H1 (cell line): Measurements from ENCODE around the gene KIR3DL3. TPM values are rescaled to one million over a fixed set of nuclear protein-coding genes. Genes with fewer than 3 reads are reported as not detected.
"Not testable (repeated sequence)": the region's sequence is repeated elsewhere in the genome, so short reads cannot be mapped to it uniquely, and the experiment has no call there.

Source experiments
- CTCF ChIA-PET: fragments of 300-600 bp; sonication (Branson Sonifier 250); formaldehyde crosslinking; loops from one replicate; lab custom pipeline; 2021; ENCODE audit not compliant: partially characterized antibody; lab: Charles Lee
- POLR2A ChIA-PET: fragments of 300-600 bp; sonication (Branson Sonifier 250); formaldehyde crosslinking; loops from one replicate; lab custom pipeline; 2021; ENCODE audit warnings: inconsistent platforms; ENCODE audit not compliant: partially characterized antibody; lab: Charles Lee
- DNase-seq, 2 experiments: peaks; one replicate each; pipeline versions ENCODE4 v3.0.0 to v3.0.0-alpha.2; 2010 to 2022; ENCODE audit warnings: low spot score in 2 of 2, low read depth in 1 of 2, mixed read lengths in 1 of 2
- FAIRE-seq: peaks from 2 replicates; lab custom pipeline; 2011; peaks lifted over from hg19 to GRCh38; lab: Jason Lieb, UNC
- H2AFZ ChIP-seq: 2 replicates; pipeline ENCODE4 v1.8.1; 2012; ENCODE audit warnings: low read length, inconsistent platforms
- H2AK5ac ChIP-seq: 2 replicates; pipeline ENCODE4 v1.6.1; 2013; ENCODE audit warnings: low read depth, low read length
- H2BK120ac ChIP-seq: replicated peaks from 2 replicates; pipeline ENCODE3; 2013; ENCODE audit warnings: low read depth, low read length, inconsistent platforms
- H2BK12ac ChIP-seq: 2 replicates; pipeline ENCODE4 v1.6.1; 2013; ENCODE audit warnings: low read depth, low read length
- H2BK15ac ChIP-seq: 2 replicates; pipeline ENCODE4 v1.6.1; 2013; ENCODE audit warnings: low read length
- H2BK20ac ChIP-seq: 2 replicates; pipeline ENCODE4 v1.6.1; 2013; ENCODE audit warnings: low read length
- H2BK5ac ChIP-seq: 2 replicates; pipeline ENCODE4 v1.6.1; 2013; ENCODE audit warnings: low read depth, low read length
- H3K14ac ChIP-seq: 2 replicates; pipeline ENCODE4 v1.6.1; 2013; ENCODE audit warnings: inconsistent platforms; ENCODE audit not compliant: insufficient read length
- H3K18ac ChIP-seq: 2 replicates; pipeline ENCODE4 v1.6.1; 2013; ENCODE audit warnings: low read length; ENCODE audit errors: extremely low read depth
- H3K23ac ChIP-seq: 2 replicates; pipeline ENCODE4 v1.6.1; 2013; ENCODE audit warnings: inconsistent platforms; ENCODE audit not compliant: insufficient read length
- H3K23me2 ChIP-seq: 2 replicates; pipeline ENCODE4 v1.6.1; 2013; ENCODE audit warnings: low read depth, low read length
- H3K27ac ChIP-seq: 2 replicates; pipeline ENCODE4 v1.6.1; 2011; ENCODE audit warnings: low read depth, low read length, inconsistent platforms
- H3K27me3 ChIP-seq, 4 experiments: replicated peaks in 1 of 4; 1 replicate in 1 of 4; 2 replicates in 3 of 4; pipeline versions ENCODE4 v1.6.1 to v1.8.1; 2011 to 2013; ENCODE audit warnings: low read length in 3 of 4, mild to moderate bottlenecking in 3 of 4, inconsistent platforms in 2 of 4, mixed read lengths in 2 of 4, moderate library complexity in 1 of 4; ENCODE audit not compliant: control insufficient read depth in 3 of 4, insufficient read depth in 3 of 4; ENCODE audit errors: extremely low read depth in 1 of 4
- H3K36me3 ChIP-seq, 4 experiments: 2 replicates each; pipeline versions ENCODE4 v1.6.1 to v1.8.1; 2011 to 2013; ENCODE audit warnings: mild to moderate bottlenecking in 4 of 4, low read length in 3 of 4, moderate library complexity in 2 of 4, control low read depth in 1 of 4, inconsistent platforms in 1 of 4; ENCODE audit not compliant: insufficient read depth in 4 of 4, control insufficient read depth in 2 of 4
- H3K4ac ChIP-seq: replicated peaks from 2 replicates; pipeline ENCODE3; 2013; ENCODE audit warnings: low read length, low read depth, mixed read lengths, inconsistent platforms; ENCODE audit not compliant: insufficient read length
- H3K4me1 ChIP-seq, 4 experiments: replicated peaks in 1 of 4; 1 replicate in 1 of 4; 2 replicates in 3 of 4; pipeline versions ENCODE4 v1.6.1 to v1.8.1; 2011 to 2013; ENCODE audit warnings: low read length in 3 of 4, inconsistent platforms in 2 of 4, mixed read lengths in 1 of 4; ENCODE audit not compliant: insufficient read depth in 4 of 4, control insufficient read depth in 3 of 4
- H3K4me2 ChIP-seq, 2 experiments: 2 replicates each; pipeline versions ENCODE4 v1.6.1 to v1.8.1; 2011 to 2013; ENCODE audit warnings: low read depth in 2 of 2, low read length in 2 of 2, control low read depth in 1 of 2, inconsistent platforms in 1 of 2, mild to moderate bottlenecking in 1 of 2; ENCODE audit not compliant: insufficient read depth in 1 of 2
- H3K4me3 ChIP-seq, 4 experiments: fragments of 200-600, 300-600 bp in 1 of 4; sonication (generic), shearing (Covaris generic), sonication (Bioruptor Twin) in 1 of 4; 2 replicates each; pipeline versions ENCODE4 v1.5.1 to v1.8.1; 2011 to 2016; ENCODE audit warnings: low read length in 4 of 4, low read depth in 3 of 4, control low read depth in 2 of 4, inconsistent platforms in 2 of 4, mild to moderate bottlenecking in 2 of 4, mixed read lengths in 1 of 4, moderate library complexity in 1 of 4; ENCODE audit not compliant: insufficient read depth in 2 of 4; ENCODE audit errors: extremely low read depth in 1 of 4
- H3K56ac ChIP-seq: replicated peaks from 2 replicates; pipeline ENCODE3; 2013; ENCODE audit warnings: low read depth, mild to moderate bottlenecking, mixed read lengths, low read length, inconsistent platforms; ENCODE audit not compliant: insufficient read length
- H3K79me1 ChIP-seq: 2 replicates; pipeline ENCODE4 v1.6.1; 2013; ENCODE audit warnings: low read depth, low read length, control low read depth
- H3K79me2 ChIP-seq, 2 experiments: 2 replicates each; pipeline versions ENCODE4 v1.6.1 to v1.8.1; 2012 to 2013; ENCODE audit warnings: low read length in 2 of 2, mild to moderate bottlenecking in 2 of 2, inconsistent platforms in 1 of 2; ENCODE audit not compliant: insufficient read depth in 2 of 2, control insufficient read depth in 1 of 2
- H3K9ac ChIP-seq, 4 experiments: replicated peaks in 1 of 4; 1 replicate in 1 of 4; 2 replicates in 3 of 4; pipeline versions ENCODE4 v1.6.1 to v1.8.1; 2011 to 2013; ENCODE audit warnings: low read depth in 3 of 4, low read length in 3 of 4, control low read depth in 2 of 4, mild to moderate bottlenecking in 2 of 4, moderate library complexity in 2 of 4, inconsistent platforms in 1 of 4; ENCODE audit errors: extremely low read depth in 1 of 4
- H3K9me3 ChIP-seq, 2 experiments: 2 replicates each; pipeline versions ENCODE4 v1.6.1 to v1.8.1; 2012 to 2013; ENCODE audit warnings: mild to moderate bottlenecking in 2 of 2, moderate library complexity in 2 of 2, control low read depth in 1 of 2, inconsistent platforms in 1 of 2, low read depth in 1 of 2, low read length in 1 of 2, mixed read lengths in 1 of 2; ENCODE audit not compliant: insufficient read depth in 2 of 2
- H4K20me1 ChIP-seq, 2 experiments: replicated peaks in 1 of 2; 2 replicates each; pipeline versions ENCODE3 to v1.8.1; 2011 to 2013; ENCODE audit warnings: inconsistent platforms in 2 of 2, low read length in 2 of 2, mild to moderate bottlenecking in 1 of 2; ENCODE audit not compliant: insufficient read depth in 2 of 2, control insufficient read depth in 1 of 2
- H4K5ac ChIP-seq: 2 replicates; pipeline ENCODE4 v1.6.1; 2013; ENCODE audit warnings: low read length, low read depth, mixed read lengths, inconsistent platforms; ENCODE audit not compliant: insufficient read length
- H4K8ac ChIP-seq: 2 replicates; pipeline ENCODE4 v1.8.0; 2013; ENCODE audit warnings: mild to moderate bottlenecking, moderate library complexity, low read length, inconsistent platforms; ENCODE audit not compliant: insufficient read depth; ENCODE audit errors: extremely low read depth
- H4K91ac ChIP-seq: replicated peaks from 2 replicates; pipeline ENCODE3; 2013; ENCODE audit warnings: low read length, mixed read lengths, inconsistent platforms; ENCODE audit not compliant: insufficient read length
- WGBS, 2 experiments: shearing (Covaris generic) in 1 of 2; methylation state at CpG; one replicate each; pipeline versions ENCODE4 v1.1.6 to v1.1.7; 2013 to 2015; ENCODE audit warnings: low lambda C conversion rate in 2 of 2, mixed read lengths in 2 of 2, inconsistent platforms in 1 of 2, low coverage in 1 of 2, missing lambda C conversion rate in 1 of 2; ENCODE audit not compliant: insufficient replicate concordance in 2 of 2, insufficient coverage in 1 of 2, insufficient read length in 1 of 2; ENCODE audit errors: extremely low coverage in 1 of 2, missing lambda C conversion rate in 1 of 2; 5-methylcytosine and 5-hydroxymethylcytosine counted together
- polyA plus RNA-seq, 7 experiments: library from polyadenylated mRNA; depleted of rRNA in 3 of 7; stranded (reverse) in 5 of 7; unstranded in 2 of 7; fragments of >200 nt in 5 of 7; fragments of 200-250 nt in 2 of 7; gene quantifications; 1 replicate in 5 of 7; 2 replicates in 1 of 7; 4 replicates in 1 of 7; pipeline versions ENCODE4 v1.2.1 to v1.2.3, GENCODE V29; 2011 to 2013; ENCODE audit warnings: missing spikeins in 2 of 7, mixed read lengths in 2 of 7
- total RNA-seq: library from RNA; stranded (reverse); fragmentation: NEBNext Ultra II Directional; extraction: Animal tissue kit (Norgen Biotek cat#: 25700); gene quantifications from 2 replicates; pipeline ENCODE4 v1.2.1, GENCODE V29; 2021

KIR3DL3 gene
- total and polyA plus RNA-seq, 2 of the 8 experiments (the other 6 are each of a cell fraction or from before 2014, with no cell fraction given), result not detected

- H4K20me1 ChIP-seq, H3K23me2 ChIP-seq, H3K4me2 ChIP-seq, H4K5ac ChIP-seq, H2BK5ac ChIP-seq, H3K79me1 ChIP-seq, H3K27me3 ChIP-seq, H3K4me1 ChIP-seq, FAIRE-seq, H2AFZ ChIP-seq, H3K36me3 ChIP-seq, H4K91ac ChIP-seq, POLR2A ChIA-PET, H3K27ac ChIP-seq, H3K4me3 ChIP-seq, H2BK15ac ChIP-seq, H3K23ac ChIP-seq, H3K4ac ChIP-seq, H4K8ac ChIP-seq, H3K9ac ChIP-seq, H3K79me2 ChIP-seq, H2BK20ac ChIP-seq, H2BK12ac ChIP-seq, CTCF ChIA-PET, H3K14ac ChIP-seq, H2BK120ac ChIP-seq, H2AK5ac ChIP-seq, H3K56ac ChIP-seq, DNase-seq, H3K18ac ChIP-seq: not testable (repeated sequence)
- H3K9me3 ChIP-seq, result peaks cover 42 to 82% of the 10 kb centered on the region in 2 experiments
- 86% methylated on average over 7 of the region's 13 CpGs; no CpG with 5 or more reads in 1 of the 2 experiments for WGBS, 2 experiments
Observed at GRCh38 chr19:54697716-54698115, 26.5 kb upstream of the KIR3DL3 start.
